GM18526 (cell line): ENCODE results near the gene SLC4A11.
A peak's percentile ranks its signal among the peaks of the same experiment; 100 is the strongest.

Experiments used
- POLR2A ChIP-seq: IDR thresholded peaks from 3 replicates; pipeline ENCODE4 v1.6.1; 2011; ENCODE audit not compliant: insufficient read length; ENCODE audit errors: extremely low read depth

SLC4A11 gene

GRCh38 chr20:3224681-3225421 is 14.1 kb downstream of the SLC4A11 start:
- no peak for TF ChIP-seq POLR2A

- TF ChIP-seq POLR2A, result no peak
Measured at GRCh38 chr20:3223994-3224680, 14.9 kb downstream of the SLC4A11 start.

GRCh38 chr20:3223651-3223993 is 15.4 kb downstream of the SLC4A11 start:
- TF ChIP-seq POLR2A, result no peak

GRCh38 chr20:3222635-3223600 is 16.1 kb downstream of the SLC4A11 start:
- TF ChIP-seq POLR2A, result no peak

- no peak for TF ChIP-seq POLR2A
Measured at GRCh38 chr20:3221398-3222226, 17.4 kb downstream of the SLC4A11 start.

- TF ChIP-seq POLR2A, result no peak
Measured at GRCh38 chr20:3218307-3218988, 20.5 kb downstream of the SLC4A11 start.

GRCh38 chr20:3213226-3213625 is 25.8 kb downstream of the SLC4A11 start:
- TF ChIP-seq POLR2A, result no peak

- TF ChIP-seq POLR2A, result no peak
Measured at GRCh38 chr20:3210346-3210745, 28.6 kb downstream of the SLC4A11 start.

- TF ChIP-seq POLR2A, result no peak
Measured at GRCh38 chr20:3209946-3210317, 29.1 kb downstream of the SLC4A11 start.

GRCh38 chr20:3209257-3209945 is 29.6 kb downstream of the SLC4A11 start, which contains the start of gene ITPA:
TSS of gene ITPA (plus strand) at chr20:3209498. CDS start at chr20:3209552, 54 bp downstream.
- peak; percentile 79 for TF ChIP-seq POLR2A

- TF ChIP-seq POLR2A, result no peak
Measured at GRCh38 chr20:3208786-3209256, 30.2 kb downstream of the SLC4A11 start.

GRCh38 chr20:3204124-3204794 is 34.7 kb downstream of the SLC4A11 start, which contains the start of gene DDRGK1:
TSS of gene DDRGK1 (minus strand) at chr20:3204682. CDS start at chr20:3204627, 55 bp downstream.
- TF ChIP-seq POLR2A, result peak; percentile 81

- no peak for TF ChIP-seq POLR2A
Measured at GRCh38 chr20:3203315-3204123, 35.5 kb downstream of the SLC4A11 start.
